ENCODE measurements around the gene ERCC1. TPM values are rescaled to one million over a fixed set of nuclear protein-coding genes. Genes with fewer than 3 reads are reported as not detected.

The ERCC1 gene
- total RNA-seq, 4 donors from 2014 or later: 39.9 to 69.3 (median 52.5) TPM

DNA sequence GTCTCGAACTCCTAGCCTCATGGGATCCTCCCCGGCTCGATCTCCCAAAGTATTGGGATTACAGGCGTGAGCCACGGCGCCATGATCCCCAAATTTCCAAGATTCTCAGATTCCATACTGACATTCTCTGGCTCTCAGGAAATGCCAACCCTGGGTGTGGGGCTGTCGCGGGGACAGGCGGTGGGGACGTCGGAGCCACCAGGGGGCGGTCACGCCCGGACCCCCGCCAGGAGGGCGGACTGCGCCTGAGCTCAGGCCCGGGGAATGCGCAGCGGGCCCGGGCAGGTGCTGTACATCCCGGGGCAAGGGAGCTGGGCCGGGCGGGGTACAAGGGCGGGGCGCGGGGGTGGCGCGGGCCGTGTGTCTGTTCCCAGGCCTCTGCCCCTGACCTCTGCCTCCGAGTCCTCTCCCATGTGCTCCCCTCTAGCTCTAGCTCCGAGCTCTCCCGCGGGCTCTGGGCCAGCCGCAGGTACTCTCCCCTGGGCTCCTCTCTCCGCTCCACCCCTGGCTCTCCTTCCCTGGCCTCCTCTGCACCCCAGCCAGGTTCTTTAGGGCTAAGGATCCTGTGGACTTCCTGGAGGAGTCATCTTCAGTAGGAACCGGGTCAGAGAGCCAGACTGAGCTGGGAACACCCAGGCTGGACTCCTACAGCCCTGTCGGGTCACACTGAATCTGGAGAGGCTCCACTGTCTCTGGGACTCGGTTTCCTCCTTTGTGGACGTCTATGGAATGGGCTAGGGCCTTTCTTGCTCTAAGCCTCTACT, 21.2 kb downstream of the ERCC1 start:
- TF ChIP-seq, protein P1, sequence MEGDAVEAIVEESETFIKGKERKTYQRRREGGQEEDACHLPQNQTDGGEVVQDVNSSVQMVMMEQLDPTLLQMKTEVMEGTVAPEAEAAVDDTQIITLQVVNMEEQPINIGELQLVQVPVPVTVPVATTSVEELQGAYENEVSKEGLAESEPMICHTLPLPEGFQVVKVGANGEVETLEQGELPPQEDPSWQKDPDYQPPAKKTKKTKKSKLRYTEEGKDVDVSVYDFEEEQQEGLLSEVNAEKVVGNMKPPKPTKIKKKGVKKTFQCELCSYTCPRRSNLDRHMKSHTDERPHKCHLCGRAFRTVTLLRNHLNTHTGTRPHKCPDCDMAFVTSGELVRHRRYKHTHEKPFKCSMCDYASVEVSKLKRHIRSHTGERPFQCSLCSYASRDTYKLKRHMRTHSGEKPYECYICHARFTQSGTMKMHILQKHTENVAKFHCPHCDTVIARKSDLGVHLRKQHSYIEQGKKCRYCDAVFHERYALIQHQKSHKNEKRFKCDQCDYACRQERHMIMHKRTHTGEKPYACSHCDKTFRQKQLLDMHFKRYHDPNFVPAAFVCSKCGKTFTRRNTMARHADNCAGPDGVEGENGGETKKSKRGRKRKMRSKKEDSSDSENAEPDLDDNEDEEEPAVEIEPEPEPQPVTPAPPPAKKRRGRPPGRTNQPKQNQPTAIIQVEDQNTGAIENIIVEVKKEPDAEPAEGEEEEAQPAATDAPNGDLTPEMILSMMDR (IDR thresholded peaks at IDR 0.05): peak in 4 of 6 experiments; percentile 32 to 53 (median 48)
- TF ChIP-seq POLR2A (IDR thresholded peaks at IDR 0.05): no peak
- peaks cover 0 to 48% (median 9%) of the 10 kb centered on the region in 4 donors for H3K4me1 ChIP-seq
- peak overlapping the region in 2 of 4 donors; percentile 16 to 55 for H3K27ac ChIP-seq
- H3K9me3 ChIP-seq: no peaks in the 10 kb centered on the region
- H3K4me3 ChIP-seq: peak overlapping the region in 2 of 4 donors; percentile 22
- H3K36me3 ChIP-seq: no peaks in the 10 kb centered on the region
- H3K27me3 ChIP-seq: no peaks in the 10 kb centered on the region
- DNase-seq: peak; percentile 20 to 82 (median 77)

DNA sequence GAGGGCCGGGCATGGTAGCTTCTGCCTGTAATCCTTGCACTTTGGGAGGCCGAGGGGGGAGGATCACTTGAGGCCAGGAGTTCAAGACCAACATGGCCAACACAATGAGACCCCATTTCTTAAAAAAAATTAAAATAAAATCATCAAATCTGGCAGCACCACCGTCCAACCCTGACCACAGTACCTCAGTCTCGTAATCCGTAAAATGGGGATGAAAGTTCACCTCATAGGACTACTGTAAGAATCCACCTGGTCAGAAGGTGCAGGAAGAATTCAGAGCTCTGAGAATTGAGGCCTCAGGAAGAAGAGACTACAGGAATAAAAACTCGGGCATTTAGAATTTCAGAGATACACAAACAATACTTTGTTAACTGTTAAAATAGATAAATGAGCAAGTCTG, 21.9 kb downstream of the ERCC1 start:
- no peak for TF ChIP-seq POLR2A (IDR thresholded peaks at IDR 0.05)
- TF ChIP-seq, protein P1 (IDR thresholded peaks at IDR 0.05): no peak
- Histone ChIP-seq H3K9me3 (no peaks in the 10 kb centered on the region), H3K4me3 (no peak overlapping the region), H3K4me1 (peaks cover 0 to 42% (median 7%) of the 10 kb centered on the region in 4 donors), H3K27ac (no peak overlapping the region), H3K27me3 (no peaks in the 10 kb centered on the region), H3K36me3 (peaks cover 0 to 3% (median 0%) of the 10 kb centered on the region in 3 donors)
- no peak for DNase-seq

DNA sequence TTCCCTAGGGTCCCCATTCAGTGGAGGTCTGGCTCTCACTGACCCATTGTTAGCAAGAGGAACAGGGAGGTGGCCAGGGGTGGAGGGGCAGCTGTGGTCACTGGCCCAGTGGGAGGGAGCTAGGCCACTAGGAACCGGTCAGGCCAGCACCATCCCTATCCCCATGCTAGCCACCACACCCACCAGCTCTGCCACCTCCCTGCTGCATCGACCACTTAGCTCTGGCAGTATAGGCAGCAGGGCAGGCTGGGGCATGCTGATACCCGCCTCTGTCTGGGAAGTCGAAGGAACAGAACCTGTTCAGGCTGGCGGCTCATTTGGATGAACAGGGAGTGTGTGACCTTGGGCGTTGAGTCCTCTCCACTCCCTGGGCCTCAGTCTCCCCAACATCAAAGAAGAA, 23.5 kb downstream of the ERCC1 start:
- H3K27ac ChIP-seq: no peak overlapping the region
- no peaks in the 10 kb centered on the region for H3K27me3 ChIP-seq
- no peak for DNase-seq
- no peaks in the 10 kb centered on the region for H3K9me3 ChIP-seq
- H3K4me3 ChIP-seq: no peak overlapping the region
- H3K4me1 ChIP-seq: peaks cover 0 to 41% (median 7%) of the 10 kb centered on the region in 4 donors
- peaks cover 0 to 11% (median 0%) of the 10 kb centered on the region in 3 donors for H3K36me3 ChIP-seq
- TF ChIP-seq POLR2A (IDR thresholded peaks at IDR 0.05): no peak
- TF ChIP-seq, protein P1 (IDR thresholded peaks at IDR 0.05): no peak

DNA sequence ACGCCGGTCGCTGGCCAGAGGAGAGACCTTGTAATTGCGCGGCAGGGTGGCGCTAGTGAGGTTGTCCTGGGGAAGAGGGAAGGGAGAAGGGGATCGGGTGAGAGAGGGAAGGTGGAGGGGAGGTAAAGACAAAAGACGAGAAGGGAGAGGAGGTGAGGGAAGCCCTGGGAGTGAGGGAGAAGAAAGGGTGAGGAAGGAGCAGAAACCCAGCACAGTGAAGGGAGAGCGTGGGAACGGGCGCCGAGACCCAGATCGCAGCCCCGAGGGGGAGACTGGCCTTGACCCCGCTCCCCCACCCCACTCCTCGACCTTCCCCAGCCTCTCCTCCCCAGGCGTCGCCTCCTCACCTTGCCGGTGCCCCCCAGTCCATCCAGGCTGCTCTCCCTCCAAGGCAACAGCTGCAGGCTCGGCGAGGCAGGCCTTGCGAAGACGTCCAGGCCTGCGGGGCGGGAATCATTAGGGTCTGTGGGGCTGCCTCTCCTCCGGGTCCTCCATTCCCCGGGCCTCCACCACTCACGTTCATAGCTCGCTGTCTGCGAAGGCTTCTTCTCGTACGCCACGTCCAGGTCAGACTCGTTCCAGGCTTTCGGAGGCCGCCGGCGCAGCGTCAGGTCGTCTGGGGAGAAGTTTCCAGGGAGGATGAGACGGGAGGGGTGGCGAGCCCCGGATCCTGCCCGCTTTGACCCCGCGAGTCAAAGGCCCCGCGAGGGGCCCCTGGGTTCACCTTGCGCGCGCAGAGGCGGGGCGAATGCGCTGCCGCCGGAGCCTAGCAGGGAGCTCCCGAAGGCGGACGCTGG, 27.7 kb downstream of the ERCC1 start:
- no peak for TF ChIP-seq POLR2A (IDR thresholded peaks at IDR 0.05)
- TF ChIP-seq, protein P1 (IDR thresholded peaks at IDR 0.05): no peak
- no peak overlapping the region for H3K4me3 ChIP-seq
- no peaks in the 10 kb centered on the region for H3K27me3 ChIP-seq
- no peaks in the 10 kb centered on the region for H3K9me3 ChIP-seq
- H3K4me1 ChIP-seq: peaks cover 0 to 15% (median 0%) of the 10 kb centered on the region in 4 donors
- H3K36me3 ChIP-seq: peaks cover 0 to 11% (median 0%) of the 10 kb centered on the region in 3 donors
- no peak overlapping the region for H3K27ac ChIP-seq
- DNase-seq: no peak

DNA sequence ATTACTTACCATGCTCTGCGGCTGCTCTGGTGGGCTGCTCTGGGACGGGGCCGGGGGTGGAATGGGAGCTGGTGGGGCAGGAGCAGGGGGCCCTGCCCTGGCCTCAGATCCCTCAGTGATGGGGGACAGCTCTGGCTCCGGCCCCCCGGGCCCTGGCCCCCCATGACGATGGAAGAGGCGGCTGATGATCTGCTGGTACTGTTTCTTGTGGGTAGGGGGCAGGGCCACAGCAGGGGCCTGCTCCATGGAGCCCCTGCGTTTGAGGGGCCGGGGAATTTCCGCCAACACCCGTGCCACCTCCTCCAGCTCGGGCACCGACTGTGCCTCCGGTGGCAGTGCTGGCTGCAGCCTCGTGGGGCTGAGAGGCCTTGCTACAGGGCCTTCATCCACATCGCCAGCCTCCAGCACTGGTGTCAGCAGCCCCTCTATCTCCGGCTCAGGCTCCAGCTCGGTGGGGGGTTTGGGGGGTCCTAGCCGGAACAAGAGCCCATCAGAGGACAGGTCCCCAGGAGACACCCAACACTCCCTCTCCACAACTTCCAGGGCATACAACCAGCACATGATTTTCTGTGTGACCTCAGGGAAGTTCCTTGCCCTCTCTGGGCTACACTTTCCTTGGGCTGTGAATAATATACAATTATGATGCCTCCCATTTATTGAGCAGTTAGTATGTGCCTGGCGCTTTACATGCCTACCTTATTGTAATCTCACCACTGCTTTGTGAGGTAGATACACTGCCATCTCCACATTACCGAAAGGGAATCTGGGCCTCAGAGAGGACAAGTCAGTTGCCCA, 31.6 kb downstream of the ERCC1 start:
- TF ChIP-seq, protein P1 (IDR thresholded peaks at IDR 0.05): no peak
- no peak for TF ChIP-seq POLR2A (IDR thresholded peaks at IDR 0.05)
- no peak for DNase-seq
- Histone ChIP-seq H3K36me3 (peaks cover 0 to 11% (median 0%) of the 10 kb centered on the region in 3 donors), H3K4me1 (no peaks in the 10 kb centered on the region), H3K27ac (no peak overlapping the region), H3K9me3 (no peaks in the 10 kb centered on the region), H3K27me3 (no peaks in the 10 kb centered on the region), H3K4me3 (no peak overlapping the region)
